ENCODE results near the gene ELANE.
"Not testable (repeated sequence)": the region's sequence is repeated elsewhere in the genome, so short reads cannot be mapped to it uniquely, and the experiment has no call there.

ELANE gene

GRCh38 chr19:824885-825284 lies 27.2 kb upstream of the ELANE start:
- Mint-ChIP-seq H3K27ac (no peak overlapping the region), H3K27me3 (peaks cover 57% of the 10 kb centered on the region), H3K4me1 (no peaks in the 10 kb centered on the region), H3K4me3 (no peak overlapping the region), H3K36me3 (no peaks in the 10 kb centered on the region), H3K9me3 (no peaks in the 10 kb centered on the region)
- no peak for DNase-seq
- CTCF ChIA-PET: no interaction called here

GRCh38 chr19:825897-826644 lies 26.0 kb upstream of the ELANE start:
- Mint-ChIP-seq H3K4me1 (no peaks in the 10 kb centered on the region), H3K27ac (no peak overlapping the region)
- CTCF ChIA-PET: no interaction called here

GRCh38 chr19:827314-827709 lies 24.8 kb upstream of the ELANE start:
- CTCF ChIA-PET: no interaction called here
- no peak overlapping the region for H3K27ac Mint-ChIP-seq
- H3K4me3 Mint-ChIP-seq: no peak overlapping the region
- peaks cover 55% of the 10 kb centered on the region for H3K27me3 Mint-ChIP-seq
- no peaks in the 10 kb centered on the region for H3K9me3 Mint-ChIP-seq
- no peaks in the 10 kb centered on the region for H3K36me3 Mint-ChIP-seq
- no peaks in the 10 kb centered on the region for H3K4me1 Mint-ChIP-seq
- DNase-seq: no peak

More at GRCh38 chr19:825897-826644, 26.0 kb upstream of the ELANE start:
- DNase-seq: no peak
- Mint-ChIP-seq H3K27me3 (peaks cover 53% of the 10 kb centered on the region), H3K36me3 (no peaks in the 10 kb centered on the region), H3K9me3 (no peaks in the 10 kb centered on the region), H3K4me3 (no peak overlapping the region)

GRCh38 chr19:827710-828321 lies 24.3 kb upstream of the ELANE start, which contains the start of gene AZU1:
Gene AZU1 (plus strand): TSS chr19:827837. CDS start chr19:827847, 10 bp downstream.
- H3K27ac Mint-ChIP-seq: no peak within 1 kb of the TSS
- H3K27me3 Mint-ChIP-seq: peaks cover 51% of the 10 kb centered on the region
- no peaks in the 10 kb centered on the region for H3K36me3 Mint-ChIP-seq
- DNase-seq: no peak
- H3K9me3 Mint-ChIP-seq: no peaks in the 10 kb centered on the region
- H3K4me3 Mint-ChIP-seq: no peak within 1 kb of the TSS
- no peaks in the 10 kb centered on the region for H3K4me1 Mint-ChIP-seq
- CTCF ChIA-PET: no interaction called here

GRCh38 chr19:829129-829758 lies 22.9 kb upstream of the ELANE start:
- DNase-seq: no peak
- Mint-ChIP-seq H3K27me3 (peaks cover 38% of the 10 kb centered on the region), H3K9me3 (no peaks in the 10 kb centered on the region), H3K4me3 (no peak overlapping the region), H3K36me3 (no peaks in the 10 kb centered on the region), H3K27ac (no peak overlapping the region), H3K4me1 (no peaks in the 10 kb centered on the region)
- CTCF ChIA-PET: no interaction called here

- Mint-ChIP-seq H3K27me3 (peaks cover 37% of the 10 kb centered on the region), H3K9me3 (no peaks in the 10 kb centered on the region), H3K4me3 (no peak overlapping the region), H3K4me1 (no peaks in the 10 kb centered on the region), H3K36me3 (no peaks in the 10 kb centered on the region), H3K27ac (no peak overlapping the region)
- DNase-seq: no peak
- CTCF ChIA-PET: no interaction called here
Measured at GRCh38 chr19:831407-832369, 20.4 kb upstream of the ELANE start.

- DNase-seq: no peak
- no peaks in the 10 kb centered on the region for H3K4me1 Mint-ChIP-seq
- no peak overlapping the region for H3K4me3 Mint-ChIP-seq
- no peaks in the 10 kb centered on the region for H3K9me3 Mint-ChIP-seq
- no peak overlapping the region for H3K27ac Mint-ChIP-seq
- H3K27me3 Mint-ChIP-seq: peaks cover 43% of the 10 kb centered on the region
- CTCF ChIA-PET: no interaction called here
- no peaks in the 10 kb centered on the region for H3K36me3 Mint-ChIP-seq
Measured at GRCh38 chr19:834216-834615, 17.9 kb upstream of the ELANE start.

GRCh38 chr19:835210-835810 lies 16.8 kb upstream of the ELANE start:
- Mint-ChIP-seq H3K4me3 (no peak overlapping the region), H3K27ac (no peak overlapping the region), H3K9me3 (no peaks in the 10 kb centered on the region), H3K27me3 (peaks cover 44% of the 10 kb centered on the region), H3K36me3 (no peaks in the 10 kb centered on the region), H3K4me1 (no peaks in the 10 kb centered on the region)
- CTCF ChIA-PET: no interaction called here
- DNase-seq: no peak

GRCh38 chr19:840519-841206 lies 11.4 kb upstream of the ELANE start, which contains the start of gene PRTN3:
Gene PRTN3 (plus strand): TSS chr19:840999. CDS start chr19:841009, 10 bp downstream.
- no peak for DNase-seq
- CTCF ChIA-PET: interaction anchor here (1.0 kb wide), 1 partner anchor 23 kb away, joined by 4 read pairs; no protein-coding TSS in a partner anchor
- Mint-ChIP-seq H3K36me3 (no peaks in the 10 kb centered on the region), H3K4me1 (peaks cover 3% of the 10 kb centered on the region), H3K4me3 (no peak within 1 kb of the TSS), H3K9me3 (no peaks in the 10 kb centered on the region), H3K27me3 (peaks cover 72% of the 10 kb centered on the region), H3K27ac (no peak within 1 kb of the TSS)

- H3K4me3 Mint-ChIP-seq, H3K9me3 Mint-ChIP-seq, DNase-seq, H3K4me1 Mint-ChIP-seq, H3K27ac Mint-ChIP-seq, H3K36me3 Mint-ChIP-seq: not testable (repeated sequence)
- CTCF ChIA-PET: interaction anchor here (0.7 kb wide), 1 partner anchor 21 kb away, joined by 3 read pairs; no protein-coding TSS in a partner anchor
- peaks cover 76% of the 10 kb centered on the region for H3K27me3 Mint-ChIP-seq
Measured at GRCh38 chr19:842802-843179, 9.3 kb upstream of the ELANE start.

- H3K4me3 Mint-ChIP-seq: no peak overlapping the region
- H3K27me3 Mint-ChIP-seq: peaks cover 81% of the 10 kb centered on the region
- no peaks in the 10 kb centered on the region for H3K9me3 Mint-ChIP-seq
Measured at GRCh38 chr19:843180-843835, 8.8 kb upstream of the ELANE start.

GRCh38 chr19:843836-844545 lies 8.1 kb upstream of the ELANE start:
- H3K9me3 Mint-ChIP-seq: no peaks in the 10 kb centered on the region
- no peaks in the 10 kb centered on the region for H3K36me3 Mint-ChIP-seq
- H3K4me3 Mint-ChIP-seq: no peak overlapping the region
- no peak for DNase-seq
- H3K27ac Mint-ChIP-seq: no peak overlapping the region
- H3K27me3 Mint-ChIP-seq: peaks cover 88% of the 10 kb centered on the region
- CTCF ChIA-PET: no interaction called here
- peaks cover 3% of the 10 kb centered on the region for H3K4me1 Mint-ChIP-seq

More at GRCh38 chr19:843180-843835, 8.8 kb upstream of the ELANE start:
- CTCF ChIA-PET: interaction anchor here (0.7 kb wide), 1 partner anchor 20 kb away, joined by 3 read pairs; no protein-coding TSS in a partner anchor
- no peak for DNase-seq
- Mint-ChIP-seq H3K36me3 (no peaks in the 10 kb centered on the region), H3K27ac (no peak overlapping the region), H3K4me1 (peaks cover 3% of the 10 kb centered on the region)

All from activated naive CD4-positive, alpha-beta T cell treated with anti-CD3 and anti-CD28 coated beads, Interleukin-2, amount 10 ng/mL, durations not matched to agents 7 days and 5 days (primary cell).